ENCODE results near the gene FUT1.
"Not testable (repeated sequence)": the region's sequence is repeated elsewhere in the genome, so short reads cannot be mapped to it uniquely, and the experiment has no call there.

FUT1 gene

GRCh38 chr19:48752496-48753365, at the start of gene FUT1:
TSS of gene FUT1 (minus strand) at chr19:48752641. CDS start at chr19:48751281, 1,360 bp downstream.
- peak; percentile 50 to 74 for DNase-seq

GRCh38 chr19:48799358-48800300, 47.2 kb upstream of the FUT1 start:
- DNase-seq: no peak

GRCh38 chr19:48798937-48799336, 46.5 kb upstream of the FUT1 start:
- peak in 1 of 2 experiments; percentile 41 for DNase-seq

- no peak for DNase-seq
These were observed 44.7 kb upstream of the FUT1 start for GRCh38 chr19:48797103-48797502.

- no peak for DNase-seq
These were observed 44.0 kb upstream of the FUT1 start for GRCh38 chr19:48796298-48797083.

- DNase-seq: no peak
These were observed 43.2 kb upstream of the FUT1 start for GRCh38 chr19:48795685-48796070.

GRCh38 chr19:48795055-48795684, 42.7 kb upstream of the FUT1 start:
- DNase-seq: peak; percentile 88 to 94

GRCh38 chr19:48794291-48794690, 41.9 kb upstream of the FUT1 start:
- DNase-seq: no peak

GRCh38 chr19:48793271-48793670, 40.8 kb upstream of the FUT1 start:
- no peak for DNase-seq

- not testable (repeated sequence) for DNase-seq
These were observed 34.9 kb upstream of the FUT1 start for GRCh38 chr19:48787331-48787730.

- DNase-seq: not testable (repeated sequence)
These were observed 34.0 kb upstream of the FUT1 start for GRCh38 chr19:48786422-48786821.

GRCh38 chr19:48784527-48784926, 32.1 kb upstream of the FUT1 start:
- DNase-seq: peak in 1 of 2 experiments; percentile 23

- DNase-seq: no peak
These were observed 28.4 kb upstream of the FUT1 start for GRCh38 chr19:48780631-48781391.

- DNase-seq: no peak
These were observed 27.2 kb upstream of the FUT1 start for GRCh38 chr19:48779636-48780035.

GRCh38 chr19:48777720-48778119, 25.3 kb upstream of the FUT1 start:
- DNase-seq: no peak

- no peak for DNase-seq
These were observed 24.7 kb upstream of the FUT1 start for GRCh38 chr19:48777139-48777538.

GRCh38 chr19:48772503-48772953, 20.1 kb upstream of the FUT1 start:
- no peak for DNase-seq

- DNase-seq: no peak
These were observed 18.5 kb upstream of the FUT1 start for GRCh38 chr19:48770734-48771472.

- no peak for DNase-seq
These were observed 17.8 kb upstream of the FUT1 start for GRCh38 chr19:48770266-48770665.

- DNase-seq: no peak
These were observed 16.7 kb upstream of the FUT1 start for GRCh38 chr19:48768994-48769713.
